Hematopoietic multipotent progenitor cell (in vitro differentiated cells): ENCODE results near the gene MLYCD. TPM values are rescaled to one million over a fixed set of nuclear protein-coding genes. Genes with fewer than 3 reads are reported as not detected.

Source experiments
- DNase-seq, 3 donors: peaks; one replicate each; pipeline ENCODE4 v3.0.0-alpha.2; 2011 to 2015; ENCODE audit warnings: low read depth in 2 of 3, low spot score in 2 of 3
- total RNA-seq: library from RNA; depleted of rRNA; stranded (reverse); fragments of >200 nt; gene quantifications from one replicate; pipeline ENCODE4 v1.2.3, GENCODE V29; 2012

Gene MLYCD
- total RNA-seq, 1 donor: 7.8 TPM

GRCh38 chr16:83953796-83954576 lies 55.1 kb downstream of the MLYCD start:
- peak in 1 of 3 donors; percentile 67 for DNase-seq

GRCh38 chr16:83954577-83955016 lies 55.7 kb downstream of the MLYCD start:
- DNase-seq: no peak

GRCh38 chr16:83955218-83956130 lies 56.6 kb downstream of the MLYCD start:
- no peak for DNase-seq

GRCh38 chr16:83956336-83957289 lies 57.7 kb downstream of the MLYCD start:
- peak; percentile 31 to 81 (median 64) for DNase-seq

- no peak for DNase-seq
Measured at GRCh38 chr16:83957296-83957855, 58.5 kb downstream of the MLYCD start.

- DNase-seq: no peak
Measured at GRCh38 chr16:83958137-83958845, 59.4 kb downstream of the MLYCD start.

GRCh38 chr16:83958846-83959565 lies 60.1 kb downstream of the MLYCD start:
- DNase-seq: no peak

- DNase-seq: no peak
Measured at GRCh38 chr16:83959656-83960434, 60.9 kb downstream of the MLYCD start.

- no peak for DNase-seq
Measured at GRCh38 chr16:83960521-83961249, 61.8 kb downstream of the MLYCD start.

- no peak for DNase-seq
Measured at GRCh38 chr16:83961591-83961990, 62.7 kb downstream of the MLYCD start.

- DNase-seq: no peak
Measured at GRCh38 chr16:83963277-83964119, 64.6 kb downstream of the MLYCD start.

- no peak for DNase-seq
Measured at GRCh38 chr16:83964684-83965443, 65.9 kb downstream of the MLYCD start.

- no peak for DNase-seq
Measured at GRCh38 chr16:83965444-83966152, 66.7 kb downstream of the MLYCD start.

- no peak for DNase-seq
Measured at GRCh38 chr16:83966153-83966696, 67.3 kb downstream of the MLYCD start.

GRCh38 chr16:83967091-83967490 lies 68.2 kb downstream of the MLYCD start:
- no peak for DNase-seq
